A204.1 (cell line): Measurements from ENCODE around the gene VSIG4.
"Not testable (repeated sequence)": the region's sequence is repeated elsewhere in the genome, so short reads cannot be mapped to it uniquely, and the experiment has no call there.

Experiments
- FAIRE-seq: peaks from 2 replicates; lab custom pipeline; 2012; peaks lifted over from hg19 to GRCh38; lab: Jason Lieb, UNC

VSIG4 gene

DNA sequence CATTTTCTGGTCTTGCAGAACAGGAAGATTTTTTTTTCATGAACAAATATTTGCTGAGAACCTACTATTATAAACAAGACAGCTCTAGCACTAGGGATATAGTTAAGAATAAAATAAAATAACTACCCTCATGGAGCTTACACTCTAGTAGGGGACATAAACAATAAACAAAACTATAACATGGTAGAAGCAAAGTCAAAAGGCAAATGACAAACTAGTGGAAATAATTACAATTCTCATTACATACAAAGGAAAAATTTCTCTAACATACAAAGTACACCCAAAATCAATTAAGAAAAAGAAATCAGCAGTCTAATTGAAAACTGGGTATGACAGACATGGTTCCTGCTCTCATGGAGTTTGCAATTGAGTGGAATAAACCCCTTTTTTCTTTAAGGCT lies 32.0 kb downstream of the VSIG4 start:
- FAIRE-seq: no peak

GRCh38 chrX:66005830-66006449 lies 33.9 kb downstream of the VSIG4 start:
- no peak for FAIRE-seq

GRCh38 chrX:66004928-66005829 lies 34.7 kb downstream of the VSIG4 start:
- FAIRE-seq: no peak

GRCh38 chrX:66002824-66003680 lies 36.8 kb downstream of the VSIG4 start:
- FAIRE-seq: no peak

- no peak for FAIRE-seq
These were observed 38.3 kb downstream of the VSIG4 start for GRCh38 chrX:66001596-66001995.

- FAIRE-seq: no peak
These were observed 39.1 kb downstream of the VSIG4 start for GRCh38 chrX:66000628-66001272.

GRCh38 chrX:66000178-66000577 lies 39.7 kb downstream of the VSIG4 start:
- FAIRE-seq: no peak

DNA sequence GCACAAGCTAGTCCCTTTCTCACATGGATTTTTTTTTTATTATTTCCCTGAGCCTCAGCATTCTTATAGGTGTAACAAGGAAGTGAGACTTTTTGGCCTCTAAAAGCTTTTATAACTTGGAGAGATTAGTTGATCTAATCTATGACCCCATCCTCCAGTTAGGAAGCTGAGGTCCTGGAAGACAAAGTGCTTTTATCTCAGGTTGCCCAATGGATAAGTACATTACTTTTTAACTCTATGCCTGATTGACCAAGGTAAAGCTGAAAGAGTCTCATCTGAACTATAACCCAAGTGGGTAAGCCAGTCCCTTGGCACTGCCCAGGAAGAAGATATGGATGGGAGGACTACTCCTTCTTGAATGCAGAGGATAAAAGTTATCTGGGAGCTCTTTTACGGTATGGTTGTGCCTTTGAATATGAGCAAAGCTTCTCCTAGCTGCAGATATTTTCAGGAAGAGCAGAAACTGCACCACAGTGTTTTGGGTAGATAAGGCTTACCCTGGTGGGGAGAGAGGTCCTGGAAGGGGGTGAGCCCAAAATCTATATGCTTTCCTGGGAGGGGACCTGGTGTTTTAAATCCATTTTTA lies 40.2 kb downstream of the VSIG4 start:
- no peak for FAIRE-seq

- FAIRE-seq: no peak
These were observed 40.8 kb downstream of the VSIG4 start for GRCh38 chrX:65999029-65999562.

DNA sequence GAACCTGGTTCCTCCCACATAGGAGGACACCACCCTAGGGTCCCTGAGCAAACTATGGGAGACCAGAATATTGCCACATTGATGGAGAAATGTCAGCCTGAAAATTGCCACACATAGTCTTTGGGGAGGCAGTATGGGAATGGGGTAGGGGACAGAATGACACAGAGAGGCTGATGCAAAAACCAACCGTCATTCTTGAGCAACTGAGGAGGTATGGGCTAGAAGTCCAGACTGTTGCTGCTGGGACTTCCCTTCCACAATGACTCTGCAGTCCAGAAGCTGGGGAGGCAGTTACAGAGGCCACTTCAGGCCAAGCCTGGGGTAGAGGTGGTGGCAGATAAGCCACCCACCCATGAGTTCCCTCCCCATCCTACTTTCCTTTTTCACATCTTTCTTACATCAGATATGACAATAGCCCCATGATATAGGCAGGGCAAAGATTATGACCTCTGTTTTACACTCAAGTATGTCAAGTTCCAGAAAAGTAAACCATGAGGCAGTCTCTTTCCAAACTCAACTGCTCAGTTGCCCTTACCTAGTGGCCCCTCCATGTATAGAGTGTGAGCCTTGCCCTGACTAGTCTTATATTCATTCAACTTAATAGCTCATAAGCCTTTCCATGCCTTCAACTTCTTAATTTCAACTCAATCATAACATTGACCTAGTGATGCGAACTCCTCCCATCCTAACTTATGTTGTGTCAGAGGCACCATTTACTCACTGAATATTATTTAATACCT lies 41.7 kb downstream of the VSIG4 start:
- no peak for FAIRE-seq

- FAIRE-seq: no peak
These were observed 45.1 kb downstream of the VSIG4 start for GRCh38 chrX:65994519-65995506.

- FAIRE-seq: no peak
These were observed 45.9 kb downstream of the VSIG4 start for GRCh38 chrX:65993915-65994460.

DNA sequence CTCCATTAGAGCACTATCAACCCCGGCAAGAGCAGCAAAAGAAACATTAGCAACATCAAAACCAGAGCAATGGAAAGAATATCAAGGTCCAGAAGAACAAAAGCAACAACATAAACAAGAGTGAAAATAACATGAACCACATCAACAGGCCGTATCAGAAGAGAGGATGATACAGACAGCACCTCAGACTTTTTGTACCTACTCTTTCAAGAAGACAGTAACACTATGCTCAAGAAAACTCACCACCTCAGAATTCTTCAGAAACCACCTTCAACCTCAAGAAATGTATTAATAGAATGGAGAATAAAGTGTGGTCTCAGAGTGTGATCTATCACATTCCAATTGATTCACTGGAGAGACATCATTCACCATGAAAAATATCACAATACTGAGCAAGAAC lies 46.5 kb downstream of the VSIG4 start:
- no peak for FAIRE-seq

GRCh38 chrX:65990702-65991101 lies 49.2 kb downstream of the VSIG4 start:
- FAIRE-seq: no peak

- no peak for FAIRE-seq
These were observed 52.1 kb downstream of the VSIG4 start for GRCh38 chrX:65987811-65988210.

DNA sequence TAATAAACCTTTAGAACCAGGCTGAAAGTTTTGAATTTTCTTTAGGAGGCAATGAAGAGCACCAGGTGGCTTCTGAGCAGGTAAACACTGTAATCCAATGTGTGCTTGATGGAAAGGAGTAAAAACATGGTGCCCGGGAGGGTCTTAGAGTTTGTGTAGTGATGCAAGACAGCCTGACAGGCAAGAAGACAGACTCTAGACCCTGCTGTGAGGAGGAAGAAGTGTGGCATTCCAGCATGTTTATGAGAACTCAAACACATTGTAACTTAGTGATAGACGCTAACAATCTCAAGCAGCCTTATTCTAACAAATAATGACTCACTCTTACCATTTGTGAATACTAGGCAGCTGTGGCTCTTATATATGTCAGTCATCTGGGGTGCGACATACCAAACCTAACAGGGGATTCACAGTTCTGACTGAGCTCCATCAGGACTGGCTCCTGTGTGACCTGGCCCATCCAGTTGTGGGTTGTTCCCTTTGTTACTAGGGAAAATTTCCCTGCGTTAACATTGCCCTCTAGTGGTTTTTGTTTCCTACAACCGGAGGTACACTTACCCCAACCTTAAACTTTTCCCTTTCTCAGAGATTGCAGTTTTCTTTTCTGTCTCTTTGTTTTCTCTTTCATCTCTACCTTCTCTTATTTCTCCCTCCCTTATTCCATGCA lies 53.8 kb downstream of the VSIG4 start:
- FAIRE-seq: peak; percentile 41

GRCh38 chrX:65985211-65985610 lies 54.7 kb downstream of the VSIG4 start:
- no peak for FAIRE-seq

- FAIRE-seq: not testable (repeated sequence)
These were observed 62.7 kb downstream of the VSIG4 start for GRCh38 chrX:65977161-65977560.

GRCh38 chrX:65976161-65976560 lies 63.7 kb downstream of the VSIG4 start:
- no peak for FAIRE-seq
